ENCODE results near the gene POLK. TPM values are rescaled to one million over a fixed set of nuclear protein-coding genes. Genes with fewer than 3 reads are reported as not detected.

POLK gene
- total and polyA plus RNA-seq, 2 of the 8 experiments (the other 6 are each of a cell fraction or from before 2014, with no cell fraction given), result 2.0 to 9.0 TPM

DNA sequence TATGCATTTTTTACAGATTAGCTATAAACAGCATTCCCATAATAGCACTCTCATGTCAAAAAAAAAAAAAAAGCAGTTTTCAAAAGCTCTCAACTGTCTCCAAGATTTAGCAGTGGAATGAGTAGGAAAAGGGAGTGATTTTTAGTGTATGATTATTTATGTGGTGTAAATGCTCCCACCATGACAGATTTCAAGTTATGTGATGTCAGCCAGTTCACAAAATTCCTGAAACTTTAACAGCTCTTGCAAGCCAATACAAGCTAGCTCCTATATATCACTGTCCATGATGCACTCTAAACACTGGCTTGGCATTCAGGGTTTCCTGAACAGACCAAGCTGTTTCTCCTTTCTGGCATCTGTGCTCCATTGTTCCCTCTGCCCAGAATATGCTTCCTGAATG, 91.7 kb downstream of the POLK start:
- H2AFZ ChIP-seq (ENCODE audit: low read length), result no peak overlapping the region
- H3K79me1 ChIP-seq (ENCODE audit: low read depth, low read length), result no peaks in the 10 kb centered on the region
- no peaks in the 10 kb centered on the region for H3K79me2 ChIP-seq (ENCODE audit: control insufficient read depth in 1 of 2, insufficient read depth in 2 of 2, low read length in 2 of 2)
- H3K9ac ChIP-seq (replicated peaks in 1 of 4; ENCODE audit: extremely low read depth in 1 of 4, low read depth in 3 of 4, low read length in 3 of 4), result no peak overlapping the region
- H2BK15ac ChIP-seq (ENCODE audit: low read length), result no peak overlapping the region
- H3K18ac ChIP-seq (ENCODE audit: extremely low read depth, low read length), result no peak overlapping the region
- no peak overlapping the region for H3K14ac ChIP-seq (ENCODE audit: insufficient read length)
- H3K4me3 ChIP-seq (ENCODE audit: extremely low read depth in 1 of 4, insufficient read depth in 2 of 4, low read depth in 3 of 4, low read length in 4 of 4), result no peak overlapping the region
- H3K9me3 ChIP-seq (ENCODE audit: insufficient read depth in 2 of 2, low read depth in 1 of 2, low read length in 1 of 2), result no peaks in the 10 kb centered on the region
- H3K27ac ChIP-seq (ENCODE audit: low read depth, low read length), result no peak overlapping the region
- no peak overlapping the region for H3K23ac ChIP-seq (ENCODE audit: insufficient read length)
- no peak for TF ChIP-seq SP2 (IDR thresholded peaks at IDR 0.05; ENCODE audit: low read length)
- TF ChIP-seq CREB1 (IDR thresholded peaks at IDR 0.05), result no peak
- no peak for TF ChIP-seq NRF1 (IDR thresholded peaks at IDR 0.05; ENCODE audit: low read depth, low read length)
- TF ChIP-seq, protein P1, sequence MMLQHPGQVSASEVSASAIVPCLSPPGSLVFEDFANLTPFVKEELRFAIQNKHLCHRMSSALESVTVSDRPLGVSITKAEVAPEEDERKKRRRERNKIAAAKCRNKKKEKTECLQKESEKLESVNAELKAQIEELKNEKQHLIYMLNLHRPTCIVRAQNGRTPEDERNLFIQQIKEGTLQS (IDR thresholded peaks at IDR 0.05; ENCODE audit: insufficient read depth, low read depth, low read length), result no peak
- TF ChIP-seq, protein P2, sequence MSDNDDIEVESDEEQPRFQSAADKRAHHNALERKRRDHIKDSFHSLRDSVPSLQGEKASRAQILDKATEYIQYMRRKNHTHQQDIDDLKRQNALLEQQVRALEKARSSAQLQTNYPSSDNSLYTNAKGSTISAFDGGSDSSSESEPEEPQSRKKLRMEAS (IDR thresholded peaks at IDR 0.05), result no peak
- TF ChIP-seq EP300 (IDR thresholded peaks at IDR 0.05; ENCODE audit: borderline replicate concordance in 1 of 2, low read depth in 2 of 2, low read length in 2 of 2), result no peak
- TF ChIP-seq SIX5 (IDR thresholded peaks at IDR 0.05; ENCODE audit: low read depth, low read length), result no peak
- TF ChIP-seq RXRA (IDR thresholded peaks at IDR 0.05; ENCODE audit: insufficient read depth, low read depth, low read length), result no peak
- no peak for TF ChIP-seq GTF2F1 (IDR thresholded peaks at IDR 0.05; ENCODE audit: borderline replicate concordance, low read depth, low read length)
- TF ChIP-seq CHD1 (IDR thresholded peaks at IDR 0.05; ENCODE audit: low read depth, low read length), result no peak
- no peak for TF ChIP-seq RBBP5 (IDR thresholded peaks at IDR 0.05; ENCODE audit: borderline replicate concordance, low read depth, low read length)
- no peak for TF ChIP-seq EGR1 (IDR thresholded peaks at IDR 0.05; ENCODE audit: borderline replicate concordance, low read depth, low read length)
- H3K4me1 ChIP-seq (replicated peaks in 1 of 4; ENCODE audit: control insufficient read depth in 3 of 4, insufficient read depth in 4 of 4, low read length in 3 of 4), result peaks cover 0 to 2% (median 0%) of the 10 kb centered on the region in 4 experiments; a peak in 1 of 7 replicates
- H3K56ac ChIP-seq (replicated peaks; ENCODE audit: insufficient read length, low read depth, low read length), result no peak overlapping the region
- DNase-seq (ENCODE audit: low read depth in 1 of 2, low spot score in 2 of 2) (no peak), FAIRE-seq (no peak)
- H3K27me3 ChIP-seq (replicated peaks in 1 of 4; ENCODE audit: control insufficient read depth in 3 of 4, extremely low read depth in 1 of 4, insufficient read depth in 3 of 4, low read length in 3 of 4), result no peaks in the 10 kb centered on the region
- no peak overlapping the region for H4K8ac ChIP-seq (ENCODE audit: extremely low read depth, insufficient read depth, low read length)
- no peak overlapping the region for H2BK5ac ChIP-seq (ENCODE audit: low read depth, low read length)
- no peak overlapping the region for H4K5ac ChIP-seq (ENCODE audit: insufficient read length, low read depth, low read length)
- no peak overlapping the region for H2BK20ac ChIP-seq (ENCODE audit: low read length)
- no peaks in the 10 kb centered on the region for H4K20me1 ChIP-seq (replicated peaks in 1 of 2; ENCODE audit: control insufficient read depth in 1 of 2, insufficient read depth in 2 of 2, low read length in 2 of 2)
- H2BK120ac ChIP-seq (replicated peaks; ENCODE audit: low read depth, low read length), result no peak overlapping the region
- no peak overlapping the region for H2BK12ac ChIP-seq (ENCODE audit: low read depth, low read length)
- no peak overlapping the region for H3K4ac ChIP-seq (replicated peaks; ENCODE audit: insufficient read length, low read depth, low read length)
- no peaks in the 10 kb centered on the region for H3K36me3 ChIP-seq (ENCODE audit: control insufficient read depth in 2 of 4, insufficient read depth in 4 of 4, low read length in 3 of 4)
- ChIA-PET CTCF (ENCODE audit: partially characterized antibody) (interaction anchor here (1.1 kb wide), 1 partner anchor 66 kb away, joined by 3 read pairs; no protein-coding TSS in a partner anchor), POLR2A (ENCODE audit: partially characterized antibody) (interaction anchor here (0.6 kb wide), 1 partner anchor 71 kb away, joined by 3 read pairs; no protein-coding TSS in a partner anchor)
- H3K23me2 ChIP-seq (ENCODE audit: low read depth, low read length), result 0 out of 2 replicates have a peak, but pooled peaks cover 2% of the 10 kb centered on the region
- H2AK5ac ChIP-seq (ENCODE audit: low read depth, low read length), result no peak overlapping the region
- no peak overlapping the region for H4K91ac ChIP-seq (replicated peaks; ENCODE audit: insufficient read length, low read length)
- H3K4me2 ChIP-seq (ENCODE audit: insufficient read depth in 1 of 2, low read depth in 2 of 2, low read length in 2 of 2), result no peak overlapping the region
